Left forelimb (tissue), 1 donor: ENCODE results near the gene MPPED1.

ENCODE experiments used
- DNase-seq: peaks from one replicate; pipeline ENCODE4 v3.0.0-alpha.2; 2018; ENCODE audit warnings: low spot score

MPPED1 gene

DNA sequence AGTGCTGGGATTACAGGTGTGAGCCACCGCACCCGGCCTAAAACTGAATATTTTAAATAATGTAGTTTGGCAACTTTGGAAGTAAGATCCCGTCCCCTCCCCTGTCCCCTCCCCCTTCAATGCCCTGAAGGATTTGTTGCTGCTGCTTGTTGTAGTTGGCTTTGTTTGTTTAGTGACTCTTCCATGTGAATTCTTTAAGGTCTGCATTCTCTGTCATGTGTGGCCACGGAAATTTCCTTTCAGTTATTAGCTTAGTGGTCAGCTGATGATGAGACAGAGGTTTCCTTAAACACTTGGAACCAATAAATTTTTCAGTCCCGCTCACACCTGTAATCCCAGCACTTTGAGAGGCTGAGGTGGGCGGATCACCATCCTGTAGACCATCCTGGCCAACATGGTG lies 109.9 kb downstream of the MPPED1 start:
- DNase-seq = no peak

DNA sequence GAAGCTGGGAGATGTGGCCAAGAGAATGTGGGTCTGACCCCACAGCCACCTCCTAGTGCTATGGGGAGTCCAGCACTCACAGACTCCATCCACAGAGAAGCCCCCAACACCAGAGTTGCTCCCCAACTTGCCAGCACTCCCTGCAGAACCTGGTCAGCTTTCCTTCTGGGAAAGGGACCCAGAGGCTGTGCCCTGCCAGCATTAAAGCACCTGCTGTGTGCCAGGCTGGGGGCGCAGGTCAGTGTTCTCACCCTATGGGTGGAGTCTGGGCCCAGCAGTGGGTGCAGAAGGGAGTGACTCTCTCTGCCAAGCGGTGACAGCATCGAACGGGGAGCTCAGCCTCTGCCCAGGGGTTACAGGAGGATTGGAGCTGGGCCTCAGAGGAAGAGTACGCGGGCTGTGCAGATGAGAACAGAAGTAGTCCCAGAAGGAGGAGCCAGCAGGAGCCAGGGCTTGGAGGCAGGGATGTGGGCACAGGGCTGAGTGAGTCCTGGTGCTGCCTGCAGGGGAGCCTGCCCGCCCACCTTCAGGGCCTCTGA lies 114.4 kb downstream of the MPPED1 start:
- peak; percentile 33 for DNase-seq

DNA sequence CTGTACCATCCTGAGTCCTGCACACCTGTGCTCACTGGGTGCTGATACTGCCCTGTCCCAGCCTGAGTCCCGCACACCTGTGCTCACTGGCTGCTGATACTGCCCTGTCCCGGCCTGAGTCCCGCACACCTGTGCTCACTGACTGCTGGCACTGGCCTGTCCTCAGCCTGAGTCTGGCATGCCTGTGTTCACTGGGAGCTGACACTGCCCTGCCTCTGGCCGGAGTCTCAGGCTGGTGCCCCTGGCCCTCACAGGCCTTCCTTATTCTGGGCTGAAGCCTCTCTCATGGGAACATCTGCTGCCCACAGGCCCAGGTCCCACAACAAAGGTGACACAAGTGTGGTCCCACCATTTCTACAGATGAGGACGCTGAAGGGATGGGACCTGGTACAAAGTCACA lies 115.1 kb downstream of the MPPED1 start:
- peak; percentile 52 for DNase-seq

GRCh38 chr22:43528601-43529360 lies 117.0 kb downstream of the MPPED1 start:
- peak; percentile 40 for DNase-seq

- DNase-seq = no peak
These were observed 117.6 kb downstream of the MPPED1 start for GRCh38 chr22:43529461-43529860.

DNA sequence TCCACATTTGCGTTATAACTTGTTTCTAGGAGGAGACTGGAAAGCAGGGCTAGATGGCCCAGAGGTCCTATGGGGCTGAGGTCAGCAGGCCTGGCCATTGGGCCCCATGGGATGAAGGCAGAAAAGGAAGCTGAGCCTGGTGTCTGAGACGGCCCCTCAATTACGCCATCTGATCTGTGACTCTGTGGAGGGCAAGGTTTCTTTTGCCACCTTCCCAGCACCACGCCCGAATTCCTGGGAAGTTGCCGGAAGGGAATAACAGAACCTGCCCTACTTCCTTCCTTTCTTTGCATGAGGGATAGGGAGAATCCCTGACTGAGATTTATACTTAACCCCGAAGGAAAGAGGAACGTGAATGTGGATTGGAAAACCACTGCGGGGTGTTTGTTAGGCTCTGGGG lies 118.1 kb downstream of the MPPED1 start:
- no peak for DNase-seq

DNA sequence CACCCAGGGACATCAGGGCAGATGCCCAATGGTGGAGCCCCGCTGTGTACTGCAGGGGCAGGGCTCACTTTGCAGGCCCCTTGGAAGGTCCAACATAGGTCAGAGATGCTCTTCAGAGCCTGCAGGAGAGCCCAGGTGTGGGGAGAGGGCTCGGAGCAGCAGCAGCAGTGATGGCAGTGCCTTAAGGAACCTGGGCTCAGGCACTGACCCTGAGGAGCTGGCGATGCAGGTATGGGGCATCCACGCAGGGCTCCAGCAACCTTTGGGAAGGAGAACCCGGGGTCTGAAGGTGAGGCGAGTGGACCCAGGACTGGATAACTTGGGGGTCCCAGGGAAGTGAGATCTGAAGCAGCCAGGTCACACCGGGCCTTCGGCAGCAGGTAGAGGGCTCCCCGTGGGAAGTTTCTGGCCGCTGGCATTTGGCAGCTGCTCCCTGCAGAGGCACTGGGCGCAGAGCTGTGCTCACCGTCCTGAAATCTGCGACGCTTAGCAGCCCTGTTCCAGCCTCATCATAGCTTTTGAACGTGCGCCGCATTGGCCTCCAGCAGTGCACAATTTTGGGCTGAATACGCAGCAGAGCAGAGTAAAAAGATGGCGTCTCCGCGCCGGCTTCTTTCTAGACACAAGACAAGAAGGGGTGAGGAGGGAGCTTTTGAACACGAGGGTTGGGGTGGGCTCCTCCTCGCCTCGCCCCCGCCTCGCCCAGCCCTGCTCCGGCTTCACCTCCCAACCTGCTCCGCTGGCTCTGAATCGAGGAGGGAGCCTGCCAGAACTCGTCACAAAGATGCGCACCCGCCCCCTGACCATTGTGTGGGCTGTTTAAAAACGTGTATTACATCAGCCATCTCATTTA lies 118.8 kb downstream of the MPPED1 start:
- DNase-seq = peak; percentile 49

- no peak for DNase-seq
These were observed 119.8 kb downstream of the MPPED1 start for GRCh38 chr22:43531651-43532050.

DNA sequence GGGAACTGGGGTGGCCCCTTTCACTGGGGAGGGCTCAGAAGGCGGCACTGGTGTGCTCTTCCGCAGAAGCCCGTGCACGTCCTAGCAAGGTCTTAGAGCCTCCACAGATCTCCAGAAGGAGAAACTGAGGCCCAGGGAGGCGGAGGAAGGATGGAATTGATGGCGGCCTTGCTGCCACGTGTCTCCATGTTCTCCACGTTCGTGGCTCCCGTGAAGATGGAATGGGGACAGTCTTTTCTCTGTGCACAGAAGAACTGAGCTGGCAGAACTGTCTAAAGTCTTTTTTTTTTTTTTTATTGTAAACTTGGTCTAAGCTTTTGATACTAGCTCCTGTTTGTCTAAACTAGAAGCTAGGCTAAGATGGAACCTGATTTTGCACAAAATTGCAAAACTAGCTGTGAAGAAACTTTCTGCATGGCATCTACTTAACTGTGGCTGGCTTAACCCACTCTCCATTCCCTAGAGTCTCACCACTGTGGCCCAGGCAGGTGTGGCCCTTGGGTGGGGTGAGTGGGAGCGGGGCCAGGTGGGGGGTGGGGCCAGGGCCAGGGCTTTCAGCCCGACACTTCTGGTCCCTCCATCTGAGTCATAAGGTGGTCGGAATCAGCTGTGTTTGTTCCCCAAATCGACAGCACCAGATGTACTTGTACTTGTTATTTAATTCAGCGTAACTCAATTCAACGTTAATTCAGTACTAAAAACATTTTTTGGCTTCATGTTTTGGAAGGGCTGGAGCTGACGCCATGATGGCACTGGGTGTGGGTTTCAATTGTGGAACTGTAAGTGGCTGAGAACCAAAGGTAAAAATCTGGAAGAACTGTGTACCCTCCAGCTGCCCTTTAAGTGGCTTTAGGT lies 120.7 kb downstream of the MPPED1 start:
- DNase-seq = peak; percentile 45

- DNase-seq = peak; percentile 14
These were observed 121.3 kb downstream of the MPPED1 start for GRCh38 chr22:43533156-43533530.

- no peak for DNase-seq
These were observed 122.0 kb downstream of the MPPED1 start for GRCh38 chr22:43533656-43534428.

GRCh38 chr22:43534916-43535315 lies 123.1 kb downstream of the MPPED1 start:
- DNase-seq = no peak

- DNase-seq = no peak
These were observed 123.5 kb downstream of the MPPED1 start for GRCh38 chr22:43535336-43535735.

GRCh38 chr22:43535741-43536140 lies 123.9 kb downstream of the MPPED1 start:
- no peak for DNase-seq

DNA sequence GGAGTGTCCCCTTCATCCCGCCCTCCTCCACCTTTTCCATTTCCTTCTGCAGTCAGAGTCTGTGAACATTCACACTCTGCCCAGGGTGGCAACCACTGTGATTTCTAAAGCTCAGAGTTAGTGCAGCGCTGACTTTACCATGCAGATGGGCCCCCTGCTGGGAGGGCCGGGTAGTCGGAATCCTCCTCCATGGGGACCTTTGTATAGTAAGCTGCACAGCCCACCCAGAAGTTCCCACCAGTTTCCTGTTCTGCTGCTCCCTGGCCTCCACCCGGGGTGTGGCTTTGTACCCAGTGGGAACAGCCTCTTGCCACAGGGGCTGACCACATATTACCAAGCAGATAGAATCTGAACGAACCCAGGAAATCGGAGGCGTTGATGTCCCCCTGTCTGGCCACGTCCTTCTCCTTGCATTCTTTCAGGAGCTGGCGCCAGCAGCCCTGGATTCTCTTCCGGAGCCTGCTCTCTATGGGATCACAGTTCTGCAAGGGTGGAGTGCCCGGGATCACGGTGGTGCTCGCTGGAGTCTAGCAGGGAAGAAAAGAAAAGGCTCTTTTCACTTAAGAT lies 125.3 kb downstream of the MPPED1 start:
- no peak for DNase-seq

DNA sequence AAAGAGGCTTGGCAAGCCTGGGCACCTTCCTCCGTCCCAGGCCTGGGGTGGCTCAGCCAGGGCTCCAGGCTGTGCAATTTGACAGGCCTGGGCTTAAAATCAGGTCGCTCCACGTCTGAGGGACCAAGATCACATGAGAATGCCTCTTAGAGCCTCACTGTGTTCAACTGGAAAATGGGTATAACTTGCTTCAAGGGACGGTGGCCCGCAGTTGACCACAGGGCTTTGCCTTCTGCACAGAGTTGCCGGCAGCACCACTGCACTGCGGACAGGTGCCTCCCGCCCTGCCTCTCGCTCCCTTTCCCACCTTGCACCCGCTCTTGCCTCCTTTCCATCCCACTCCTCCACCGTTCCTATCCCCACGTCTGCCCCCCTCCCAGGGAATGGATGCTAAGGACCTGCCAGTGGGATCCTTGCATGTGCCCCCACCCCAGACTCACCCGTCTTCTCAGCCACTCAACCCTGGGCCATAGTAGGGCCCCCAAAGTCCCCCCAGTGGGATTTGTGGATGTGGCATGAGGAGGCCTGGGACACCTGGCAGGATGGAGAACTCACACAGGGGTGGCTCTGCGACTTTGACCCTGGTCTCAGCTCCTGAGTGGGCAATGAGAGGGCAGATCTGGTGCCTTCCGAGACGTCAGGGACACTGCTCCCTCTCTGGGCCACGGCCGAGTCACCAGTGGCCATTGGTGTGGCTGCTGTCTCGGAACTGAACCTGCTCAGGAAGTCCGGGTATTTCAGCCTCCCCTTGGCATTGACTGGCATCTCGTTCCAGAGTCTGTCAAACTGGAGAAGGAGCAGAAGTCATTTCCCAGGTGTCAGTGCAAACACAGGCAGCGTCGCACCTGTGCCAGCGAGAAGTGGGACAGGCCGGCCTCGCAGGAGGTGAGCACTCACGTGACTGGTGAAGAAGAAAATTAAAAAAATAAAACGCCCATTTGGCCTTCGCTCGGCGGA lies 128.0 kb downstream of the MPPED1 start:
- no peak for DNase-seq

GRCh38 chr22:43540529-43540923 lies 128.7 kb downstream of the MPPED1 start:
- DNase-seq = no peak

DNA sequence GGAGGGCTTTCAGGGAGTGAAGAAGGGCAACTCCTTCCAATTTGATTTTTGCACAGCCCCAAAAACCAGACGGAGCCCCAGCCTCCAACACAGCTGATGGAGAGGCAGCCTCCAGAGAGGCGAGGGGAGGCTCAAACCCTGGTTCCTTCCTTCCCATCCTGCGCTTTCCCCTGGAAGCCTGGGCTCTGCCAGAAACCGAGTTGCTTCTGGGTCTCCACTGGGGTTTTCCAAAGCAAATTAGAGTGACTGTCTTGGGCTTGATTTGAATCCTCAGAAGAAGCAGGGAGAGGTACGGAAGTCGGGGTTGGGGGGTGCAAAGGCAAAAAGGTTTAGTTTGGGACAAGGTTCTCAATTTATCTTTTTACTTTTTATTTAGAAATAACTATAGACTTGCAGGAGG lies 129.2 kb downstream of the MPPED1 start:
- DNase-seq = no peak

DNA sequence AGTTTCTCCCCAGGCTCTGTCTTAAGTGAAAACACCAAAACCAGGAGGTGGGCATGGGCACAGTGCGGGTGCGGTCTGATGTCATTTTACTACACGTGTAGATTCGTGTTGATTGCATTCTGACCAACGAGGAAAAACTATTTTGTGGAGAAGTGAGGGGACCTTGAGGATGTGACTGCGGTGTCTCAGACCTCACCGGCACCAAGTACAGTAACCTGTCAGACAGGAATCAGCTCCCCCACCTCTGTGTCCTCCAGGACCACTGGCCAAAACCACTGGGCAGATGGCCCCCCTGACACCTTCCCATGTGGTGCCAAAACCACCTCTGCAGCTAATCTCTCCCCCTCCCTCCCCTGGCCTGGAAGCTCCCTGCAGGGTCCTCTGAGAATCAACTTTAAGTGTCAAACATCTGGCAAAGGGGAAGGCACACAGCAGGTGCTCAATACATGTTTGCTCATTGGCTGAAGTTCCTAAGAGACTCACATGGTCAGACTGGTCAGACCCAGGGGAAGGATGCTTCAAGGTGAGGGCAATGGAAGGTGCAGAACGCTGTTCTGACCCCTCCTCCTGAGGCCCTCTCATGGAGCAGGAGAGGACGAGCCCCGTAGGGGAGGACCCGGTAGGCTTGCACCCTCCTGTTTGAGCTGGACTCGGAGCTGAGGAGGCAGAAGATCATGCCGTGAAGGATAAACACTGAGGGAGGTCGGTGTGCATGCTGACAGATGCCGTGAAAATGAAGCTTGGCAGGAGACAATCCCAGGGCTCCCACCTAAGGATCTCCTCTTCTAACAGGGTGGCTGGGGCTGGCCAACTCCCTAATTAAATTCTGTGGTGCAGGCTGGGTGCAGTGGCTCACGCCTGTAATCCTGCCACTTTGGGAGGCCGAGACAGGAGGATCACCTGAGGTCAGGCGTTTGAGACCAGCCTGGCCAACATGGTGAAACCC lies 129.9 kb downstream of the MPPED1 start:
- DNase-seq = no peak
